Measurements from ENCODE around the gene B4GALT2. TPM values are rescaled to one million over a fixed set of nuclear protein-coding genes. Genes with fewer than 3 reads are reported as not detected.

B4GALT2 gene
- total and polyA plus RNA-seq, 9 of the 15 experiments (the other 6 are each of a cell fraction or from before 2014, with no cell fraction given): 1.3 to 86.8 (median 43.8) TPM

- TF ChIP-seq FIP1L1 (IDR thresholded peaks at IDR 0.05; ENCODE audit: low read depth, low read length, poor library complexity, severe bottlenecking) (no peak), GATA2 (CRISPR knock-in tag; IDR thresholded peaks at IDR 0.05) (no peak), ZNF263 (CRISPR knock-in tag; IDR thresholded peaks at IDR 0.05; ENCODE audit: borderline replicate concordance) (0 out of 2 replicates have a peak, but pooled peaks have one; percentile 25), POLR3G (IDR thresholded peaks at IDR 0.05; ENCODE audit: extremely low read depth, insufficient read length, insufficient replicate concordance) (no peak), HBP1 (CRISPR knock-in tag; IDR thresholded peaks at IDR 0.05) (no peak), LARP7 (IDR thresholded peaks at IDR 0.05) (no peak), MTF1 (CRISPR knock-in tag; IDR thresholded peaks at IDR 0.05; ENCODE audit: borderline replicate concordance) (no peak), PHB (CRISPR knock-in tag; IDR thresholded peaks at IDR 0.05) (no peak), ZNF76 (CRISPR knock-in tag; IDR thresholded peaks at IDR 0.05; ENCODE audit: borderline replicate concordance) (no peak), CEBPB (tag; IDR thresholded peaks at IDR 0.05) (no peak), KAT2B (IDR thresholded peaks at IDR 0.05; ENCODE audit: low read depth, low read length) (no peak), ZBTB12 (CRISPR knock-in tag; IDR thresholded peaks at IDR 0.05) (no peak), GABPA (tag; conservative IDR thresholded peaks at IDR 0.05; ENCODE audit: low read depth) (no peak; the same call in 1 of the 2 replicates), GTF2E2 (tag; IDR thresholded peaks at IDR 0.05) (no peak), CHCHD3 (CRISPR knock-in tag; IDR thresholded peaks at IDR 0.05) (no peak), RNF2 (IDR thresholded peaks at IDR 0.05) (no peak), STAT5A (IDR thresholded peaks at IDR 0.05; ENCODE audit: borderline replicate concordance, low read length) (no peak), NFE2L1 (tag; IDR thresholded peaks at IDR 0.05; ENCODE audit: borderline replicate concordance, low read depth) (no peak), CREBBP (IDR thresholded peaks at IDR 0.05; ENCODE audit: low read depth, low read length) (no peak), ZNF644 (tag; IDR thresholded peaks at IDR 0.05; ENCODE audit: low read depth) (no peak), ZNF253 (CRISPR knock-in tag; conservative IDR thresholded peaks at IDR 0.05) (no peak), RBFOX2 (IDR thresholded peaks at IDR 0.05; ENCODE audit: low read depth, low read length) (no peak), ZBTB33 (CRISPR knock-in tag; IDR thresholded peaks at IDR 0.05) (no peak), DNMT1 (IDR thresholded peaks at IDR 0.05) (peak; percentile 55; the same call in 1 of the 2 replicates), EP400 (IDR thresholded peaks at IDR 0.05) (no peak), ZNF23 (CRISPR knock-in tag; IDR thresholded peaks at IDR 0.05) (no peak), EGR1 (conservative IDR thresholded peaks at IDR 0.05) (peak; percentile 67)
Measured at GRCh38 chr1:43978551-43979260, at the start of gene B4GALT2 (continued).

Data from K562 (cell line).